ENCODE results near the gene OLA1. TPM values are rescaled to one million over a fixed set of nuclear protein-coding genes. Genes with fewer than 3 reads are reported as not detected.
A peak's percentile ranks its signal among the peaks of the same experiment; 100 is the strongest.

OLA1 gene
- total and polyA plus RNA-seq, 5 experiments from 2014 or later: 39.6 to 79.9 (median 62.3) TPM

- peaks cover 0 to 1% (median 0%) of the 10 kb centered on the region in 4 donors for H3K4me1 Mint-ChIP-seq
- no peak overlapping the region for H3K4me3 Mint-ChIP-seq
- ATAC-seq: no peak
- no peaks in the 10 kb centered on the region for H3K27me3 Mint-ChIP-seq
- H3K9me3 Mint-ChIP-seq: no peaks in the 10 kb centered on the region
- DNase-seq: no peak
- H3K36me3 Mint-ChIP-seq: peaks cover 11 to 48% (median 25%) of the 10 kb centered on the region in 3 donors
- POLR2A ChIA-PET: no interaction called here
- no peak overlapping the region for H3K27ac Mint-ChIP-seq
Measured at GRCh38 chr2:174223388-174223787, 24.9 kb downstream of the OLA1 start.

GRCh38 chr2:174222154-174222553 is 26.2 kb downstream of the OLA1 start:
- Mint-ChIP-seq H3K27ac (no peak overlapping the region), H3K27me3 (no peaks in the 10 kb centered on the region), H3K4me1 (peaks cover 0 to 1% (median 0%) of the 10 kb centered on the region in 4 donors), H3K9me3 (no peaks in the 10 kb centered on the region), H3K36me3 (peaks cover 5 to 39% (median 24%) of the 10 kb centered on the region in 3 donors), H3K4me3 (no peak overlapping the region)
- POLR2A ChIA-PET: no interaction called here
- DNase-seq (no peak), ATAC-seq (no peak)

GRCh38 chr2:174219321-174219720 is 29.0 kb downstream of the OLA1 start:
- ATAC-seq (no peak), DNase-seq (no peak)
- Mint-ChIP-seq H3K4me1 (no peaks in the 10 kb centered on the region), H3K27ac (no peak overlapping the region), H3K36me3 (peaks cover 1 to 35% (median 12%) of the 10 kb centered on the region in 3 donors), H3K9me3 (no peaks in the 10 kb centered on the region), H3K4me3 (no peak overlapping the region), H3K27me3 (no peaks in the 10 kb centered on the region)
- POLR2A ChIA-PET: no interaction called here

- no peak overlapping the region for H3K27ac Mint-ChIP-seq
- H3K4me3 Mint-ChIP-seq: no peak overlapping the region
- H3K27me3 Mint-ChIP-seq: no peaks in the 10 kb centered on the region
- POLR2A ChIA-PET: interaction anchor here (1.1 kb wide), 1 partner anchor 30 kb away, joined by 3 read pairs; no protein-coding TSS in a partner anchor
- ATAC-seq (no peak), DNase-seq (no peak)
- H3K36me3 Mint-ChIP-seq: peaks cover 0 to 32% (median 12%) of the 10 kb centered on the region in 3 donors
- no peaks in the 10 kb centered on the region for H3K4me1 Mint-ChIP-seq
- H3K9me3 Mint-ChIP-seq: no peaks in the 10 kb centered on the region
Measured at GRCh38 chr2:174218773-174219172, 29.6 kb downstream of the OLA1 start.

GRCh38 chr2:174217869-174218268 is 30.5 kb downstream of the OLA1 start:
- Mint-ChIP-seq H3K9me3 (no peaks in the 10 kb centered on the region), H3K27ac (no peak overlapping the region), H3K27me3 (no peaks in the 10 kb centered on the region), H3K4me3 (no peak overlapping the region), H3K4me1 (no peaks in the 10 kb centered on the region), H3K36me3 (peaks cover 0 to 26% (median 5%) of the 10 kb centered on the region in 3 donors)
- POLR2A ChIA-PET: interaction anchor here (1.1 kb wide), 1 partner anchor 31 kb away, joined by 3 read pairs; no protein-coding TSS in a partner anchor
- DNase-seq (no peak), ATAC-seq (no peak)

- Mint-ChIP-seq H3K27ac (no peak overlapping the region), H3K27me3 (no peaks in the 10 kb centered on the region), H3K4me3 (no peak overlapping the region), H3K9me3 (no peaks in the 10 kb centered on the region), H3K4me1 (peaks cover 0 to 16% (median 2%) of the 10 kb centered on the region in 4 donors), H3K36me3 (peaks cover 0 to 22% (median 5%) of the 10 kb centered on the region in 3 donors)
- DNase-seq (no peak), ATAC-seq (no peak)
- POLR2A ChIA-PET: interaction anchor here (0.6 kb wide), 1 partner anchor 72 kb away, joined by 3 read pairs; no protein-coding TSS in a partner anchor
Measured at GRCh38 chr2:174211954-174212353, 36.4 kb downstream of the OLA1 start.

- Mint-ChIP-seq H3K36me3 (peaks cover 0 to 21% (median 9%) of the 10 kb centered on the region in 3 donors), H3K4me1 (peaks cover 0 to 16% (median 3%) of the 10 kb centered on the region in 4 donors), H3K9me3 (no peaks in the 10 kb centered on the region), H3K27me3 (no peaks in the 10 kb centered on the region), H3K27ac (no peak overlapping the region), H3K4me3 (no peak overlapping the region)
- ATAC-seq (no peak), DNase-seq (no peak)
- POLR2A ChIA-PET: no interaction called here
Measured at GRCh38 chr2:174210862-174211261, 37.5 kb downstream of the OLA1 start.

GRCh38 chr2:174209325-174209724 is 39.0 kb downstream of the OLA1 start:
- Mint-ChIP-seq H3K4me1 (peaks cover 0 to 21% (median 4%) of the 10 kb centered on the region in 4 donors), H3K27me3 (no peaks in the 10 kb centered on the region)

GRCh38 chr2:174208026-174208425 is 40.3 kb downstream of the OLA1 start:
- Mint-ChIP-seq H3K9me3 (no peaks in the 10 kb centered on the region), H3K27ac (no peak overlapping the region), H3K4me1 (peaks cover 0 to 21% (median 4%) of the 10 kb centered on the region in 4 donors), H3K27me3 (no peaks in the 10 kb centered on the region), H3K4me3 (no peak overlapping the region), H3K36me3 (peaks cover 0 to 21% (median 9%) of the 10 kb centered on the region in 3 donors)
- ATAC-seq (no peak), DNase-seq (no peak)
- POLR2A ChIA-PET: no interaction called here

More at GRCh38 chr2:174209325-174209724, 39.0 kb downstream of the OLA1 start:
- Mint-ChIP-seq H3K36me3 (peaks cover 0 to 18% (median 9%) of the 10 kb centered on the region in 3 donors), H3K27ac (no peak overlapping the region), H3K9me3 (no peaks in the 10 kb centered on the region), H3K4me3 (no peak overlapping the region)
- DNase-seq: no peak
- POLR2A ChIA-PET: no interaction called here
- ATAC-seq: no peak

DNA sequence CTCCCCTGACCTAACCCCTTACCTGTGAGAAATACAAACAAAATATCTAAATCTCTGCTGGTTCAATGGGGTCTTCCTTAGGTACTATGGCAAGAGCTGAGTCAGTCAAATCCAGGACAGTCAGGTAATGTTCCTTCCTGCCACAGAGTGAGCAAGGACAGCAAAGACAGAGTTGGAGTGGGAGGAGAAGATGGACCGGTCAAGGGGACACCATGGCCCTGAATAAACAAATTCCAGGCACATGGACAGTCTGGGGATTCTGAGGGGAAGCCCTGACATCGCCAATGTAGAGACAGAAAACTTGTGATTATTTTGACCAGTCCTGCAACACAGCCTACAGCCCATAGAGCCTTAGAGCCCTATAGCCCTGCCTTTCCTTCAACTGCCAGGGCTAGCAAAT is 42.8 kb downstream of the OLA1 start:
- H3K27me3 Mint-ChIP-seq: no peaks in the 10 kb centered on the region
- H3K4me1 Mint-ChIP-seq: peaks cover 0 to 13% (median 4%) of the 10 kb centered on the region in 4 donors
- DNase-seq (no peak), ATAC-seq (no peak)
- peak overlapping the region in 1 of 10 donors; percentile 51 for H3K27ac Mint-ChIP-seq
- peaks cover 0 to 27% (median 12%) of the 10 kb centered on the region in 3 donors for H3K36me3 Mint-ChIP-seq
- H3K4me3 Mint-ChIP-seq: no peak overlapping the region
- POLR2A ChIA-PET: no interaction called here
- no peaks in the 10 kb centered on the region for H3K9me3 Mint-ChIP-seq

- no peak overlapping the region for H3K4me3 Mint-ChIP-seq
- POLR2A ChIA-PET: no interaction called here
- peaks cover 0 to 23% (median 7%) of the 10 kb centered on the region in 3 donors for H3K36me3 Mint-ChIP-seq
- ATAC-seq: no peak
- H3K27me3 Mint-ChIP-seq: no peaks in the 10 kb centered on the region
- H3K4me1 Mint-ChIP-seq: peaks cover 0 to 5% (median 3%) of the 10 kb centered on the region in 4 donors
- no peak overlapping the region for H3K27ac Mint-ChIP-seq
- H3K9me3 Mint-ChIP-seq: no peaks in the 10 kb centered on the region
- DNase-seq: no peak
Measured at GRCh38 chr2:174202188-174202587, 46.1 kb downstream of the OLA1 start.

GRCh38 chr2:174198846-174199564 is 49.3 kb downstream of the OLA1 start:
- DNase-seq (no peak), ATAC-seq (no peak)
- peaks cover 0 to 16% (median 4%) of the 10 kb centered on the region in 3 donors for H3K36me3 Mint-ChIP-seq
- H3K9me3 Mint-ChIP-seq: no peaks in the 10 kb centered on the region
- H3K4me3 Mint-ChIP-seq: no peak overlapping the region
- peaks cover 0 to 2% (median under 1%) of the 10 kb centered on the region in 4 donors for H3K4me1 Mint-ChIP-seq
- H3K27me3 Mint-ChIP-seq: no peaks in the 10 kb centered on the region
- no peak overlapping the region for H3K27ac Mint-ChIP-seq
- POLR2A ChIA-PET: no interaction called here

DNA sequence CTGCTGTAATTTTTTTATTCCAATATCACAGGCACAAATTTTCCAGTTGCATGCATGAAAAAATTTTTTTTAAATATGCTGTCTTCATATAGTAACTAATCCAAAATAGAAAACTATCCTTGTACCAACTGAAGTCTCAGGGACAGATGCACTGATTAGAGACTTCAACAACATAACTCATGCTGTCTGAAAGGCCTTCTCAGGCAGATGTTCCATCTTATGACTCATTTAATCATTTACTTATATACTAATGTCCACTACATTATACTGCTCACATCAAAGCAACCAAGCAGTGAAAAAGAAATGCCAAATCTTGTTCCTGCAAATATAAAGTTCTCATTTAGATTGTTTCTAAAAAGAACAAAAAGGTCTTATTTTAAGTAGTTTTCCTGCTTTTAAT is 53.1 kb downstream of the OLA1 start:
- H3K4me1 Mint-ChIP-seq: peaks cover 0 to 2% (median under 1%) of the 10 kb centered on the region in 4 donors
- H3K4me3 Mint-ChIP-seq: no peak overlapping the region
- DNase-seq (no peak), ATAC-seq (no peak)
- H3K27me3 Mint-ChIP-seq: no peaks in the 10 kb centered on the region
- H3K27ac Mint-ChIP-seq: peak overlapping the region in 1 of 10 donors; percentile 22
- POLR2A ChIA-PET: no interaction called here
- H3K36me3 Mint-ChIP-seq: peaks cover 0 to 2% (median 0%) of the 10 kb centered on the region in 3 donors
- H3K9me3 Mint-ChIP-seq: no peaks in the 10 kb centered on the region
